Measurements from ENCODE around the gene SMPD2.

GRCh38 chr6:109469591-109470189 lies 29.2 kb downstream of the SMPD2 start:
- TF ChIP-seq EZH2 (IDR thresholded peaks at IDR 0.05), result no peak
- no peak for TF ChIP-seq POLR2AphosphoS5 (IDR thresholded peaks at IDR 0.05; ENCODE audit: borderline replicate concordance, low read depth, low read length)
- TF ChIP-seq FOXP2 (optimal IDR thresholded peaks at IDR 0.05; ENCODE audit: control extremely low read depth, extremely low read length, insufficient read depth), result no peak
